IMR-90 (cell line): ENCODE results near the gene CSRNP3. TPM values are rescaled to one million over a fixed set of nuclear protein-coding genes. Genes with fewer than 3 reads are reported as not detected.

Experiments used
- ATAC-seq: fragments of 200-7000 bp; cut with Tn5 transposase; 2 replicates; pipeline ENCODE4 v1.9.1; 2020; ENCODE audit warnings: low read depth, mild to moderate bottlenecking, moderate library complexity
- BruUV-seq: library from RNA; stranded (reverse); fragments of 400-500 nt; replicated peaks from 2 replicates; lab custom pipeline; 2021; lab: Mats Ljungman, UMichigan
- CTCF ChIA-PET: fragments of 300-600 bp; formaldehyde crosslinking; extraction: SDS; loops from one replicate; lab custom pipeline; 2021; ENCODE audit warnings: antibody characterized with exemption; lab: Yijun Ruan, JAX
- POLR2A ChIA-PET: fragments of 300-600 bp; sonication (Branson Sonifier 250); formaldehyde crosslinking; loops from one replicate; lab custom pipeline; 2022; ENCODE audit warnings: antibody characterized with exemption; ENCODE audit not compliant: unreplicated experiment; lab: Charles Lee
- DNase-seq: peaks from one replicate; pipeline ENCODE4 v3.0.0; 2013
- H2AFZ ChIP-seq: replicated peaks from 2 replicates; pipeline ENCODE3; 2013; ENCODE audit warnings: low read length, mild to moderate bottlenecking; ENCODE audit not compliant: poor library complexity
- H2AK5ac ChIP-seq: 2 replicates; pipeline ENCODE4 v1.6.1; 2013; ENCODE audit warnings: low read depth, low read length, inconsistent platforms
- H2AK9ac ChIP-seq: replicated peaks from 2 replicates; pipeline ENCODE3; 2013; ENCODE audit warnings: mild to moderate bottlenecking, low read depth, low read length, moderate library complexity; ENCODE audit not compliant: poor library complexity
- H2BK120ac ChIP-seq: 2 replicates; pipeline ENCODE4 v1.6.1; 2013; ENCODE audit warnings: low read depth, low read length, inconsistent platforms
- H2BK15ac ChIP-seq: 3 replicates; pipeline ENCODE4 v1.6.1; 2013; ENCODE audit warnings: low read depth, low read length, inconsistent platforms
- H2BK20ac ChIP-seq: 2 replicates; pipeline ENCODE4 v1.6.1; 2013; ENCODE audit warnings: low read depth, mild to moderate bottlenecking, inconsistent platforms, low read length, moderate library complexity
- H2BK5ac ChIP-seq: 2 replicates; pipeline ENCODE4 v1.6.1; 2013; ENCODE audit warnings: mild to moderate bottlenecking, low read depth, low read length, inconsistent platforms; ENCODE audit not compliant: poor library complexity, severe bottlenecking
- H3K14ac ChIP-seq: replicated peaks from 2 replicates; pipeline ENCODE4 v1.6.1; 2013; ENCODE audit warnings: low read depth, low read length, inconsistent platforms
- H3K18ac ChIP-seq: 2 replicates; pipeline ENCODE4 v1.6.1; 2013; ENCODE audit warnings: low read depth, low read length, control low read depth
- H3K23ac ChIP-seq: 2 replicates; pipeline ENCODE4 v1.6.1; 2013; ENCODE audit warnings: low read depth, low read length, inconsistent platforms
- H3K27ac ChIP-seq: 2 replicates; pipeline ENCODE4 v1.5.1; 2013; ENCODE audit warnings: mild to moderate bottlenecking, control low read depth, low read length; ENCODE audit not compliant: insufficient read depth
- H3K27me3 ChIP-seq: 2 replicates; pipeline ENCODE4 v1.6.1; 2013; ENCODE audit warnings: low read length; ENCODE audit not compliant: control insufficient read depth, insufficient read depth
- H3K36me3 ChIP-seq: 2 replicates; pipeline ENCODE4 v1.6.1; 2013; ENCODE audit warnings: low read length, mixed read lengths; ENCODE audit not compliant: control insufficient read depth, insufficient read depth
- H3K4ac ChIP-seq: 2 replicates; pipeline ENCODE4 v1.6.1; 2013; ENCODE audit warnings: low read depth, low read length, inconsistent platforms
- H3K4me1 ChIP-seq: 2 replicates; pipeline ENCODE4 v1.6.1; 2013; ENCODE audit warnings: low read length, mixed read lengths; ENCODE audit not compliant: control insufficient read depth, insufficient read depth
- H3K4me2 ChIP-seq: 2 replicates; pipeline ENCODE4 v1.6.1; 2013; ENCODE audit warnings: low read depth, mild to moderate bottlenecking, control low read depth, low read length, moderate library complexity
- H3K4me3 ChIP-seq: 2 replicates; pipeline ENCODE4 v1.5.1; 2013; ENCODE audit warnings: low read depth, mild to moderate bottlenecking, control low read depth, low read length, moderate library complexity; ENCODE audit not compliant: insufficient read depth
- H3K56ac ChIP-seq: 2 replicates; pipeline ENCODE4 v1.6.1; 2013; ENCODE audit warnings: low read length, inconsistent platforms; ENCODE audit not compliant: insufficient read depth; ENCODE audit errors: extremely low read depth
- H3K79me1 ChIP-seq, 2 experiments: 2 replicates each; pipeline ENCODE4 v1.6.1; 2013; ENCODE audit warnings: low read length in 2 of 2, inconsistent platforms in 1 of 2, low read depth in 1 of 2
- H3K9ac ChIP-seq: 2 replicates; pipeline ENCODE4 v1.6.1; 2013; ENCODE audit warnings: low read depth, low read length, control low read depth
- H3K9me1 ChIP-seq: 2 replicates; pipeline ENCODE4 v1.6.1; 2013; ENCODE audit warnings: low read length, inconsistent platforms; ENCODE audit not compliant: insufficient read depth
- H3K9me3 ChIP-seq: 2 replicates; pipeline ENCODE4 v1.6.1; 2013; ENCODE audit warnings: low read length; ENCODE audit not compliant: control insufficient read depth, insufficient read depth
- H4K20me1 ChIP-seq: 2 replicates; pipeline ENCODE4 v1.6.1; 2013; ENCODE audit warnings: low read length, inconsistent platforms; ENCODE audit not compliant: insufficient read depth
- H4K5ac ChIP-seq: 2 replicates; pipeline ENCODE4 v1.6.1; 2013; ENCODE audit warnings: mild to moderate bottlenecking, low read depth, low read length, control low read depth
- H4K8ac ChIP-seq, 2 experiments: 2 replicates each; pipeline ENCODE4 v1.6.1; 2013; ENCODE audit warnings: low read depth in 2 of 2, low read length in 2 of 2, control low read depth in 1 of 2, inconsistent platforms in 1 of 2
- H4K91ac ChIP-seq: 2 replicates; pipeline ENCODE4 v1.6.1; 2013; ENCODE audit warnings: low read depth, low read length, inconsistent platforms; ENCODE audit not compliant: insufficient read depth
- CHD1 ChIP-seq: IDR thresholded peaks from 2 replicates; pipeline ENCODE4 v1.6.1; 2012; ENCODE audit warnings: low read depth, low read length, improper control_type of control experiment
- MAFK ChIP-seq: IDR thresholded peaks from 2 replicates; pipeline ENCODE4 v1.6.1; 2012; ENCODE audit warnings: low read depth, low read length, improper control_type of control experiment
- MAZ ChIP-seq: IDR thresholded peaks from 2 replicates; pipeline ENCODE4 v1.6.1; 2012; ENCODE audit warnings: low read depth, mild to moderate bottlenecking, low read length, improper control_type of control experiment, moderate library complexity, borderline replicate concordance
- MXI1 ChIP-seq: IDR thresholded peaks from 2 replicates; pipeline ENCODE4 v1.6.1; 2012; ENCODE audit warnings: low read depth, mild to moderate bottlenecking, low read length, moderate library complexity, borderline replicate concordance
- RAD21 ChIP-seq: IDR thresholded peaks from 2 replicates; pipeline ENCODE4 v1.6.1; 2012; ENCODE audit warnings: low read length, improper control_type of control experiment
- RCOR1 ChIP-seq: IDR thresholded peaks from 2 replicates; pipeline ENCODE4 v1.6.1; 2012; ENCODE audit warnings: mild to moderate bottlenecking, low read length, improper control_type of control experiment; ENCODE audit not compliant: insufficient replicate concordance
- WGBS, 2 experiments: methylation state at CpG; one replicate each; pipeline versions ENCODE4 v1.1.5 to v1.1.7; 2013; ENCODE audit warnings: missing lambda C conversion rate in 2 of 2; ENCODE audit not compliant: insufficient read length in 1 of 2; ENCODE audit errors: extremely low coverage in 2 of 2; 5-methylcytosine and 5-hydroxymethylcytosine counted together
- dilution Hi-C: fragments of 300-500 bp; cut with HindIII; formaldehyde crosslinking; loops from one replicate; pipeline ENCODE4 v1.14.3; 2018; ENCODE audit warnings: low sequenced_read_pairs; ENCODE audit not compliant: unreplicated experiment
- in situ Hi-C: fragments of 300-500 bp; cut with MboI; formaldehyde crosslinking; loops from 3 replicates; pipeline ENCODE4 v1.14.3; 2019; ENCODE audit warnings: low sequenced_read_pairs, inconsistent platforms, mixed read lengths
- intact Hi-C: fragments of 100-400 bp; cut with micrococcal nuclease; formaldehyde crosslinking; loops from 2 replicates; pipeline ENCODE4 v1.10.0; 2022
- polyA plus RNA-seq, 3 experiments: library from polyadenylated mRNA; depleted of rRNA; stranded (reverse); fragments of >200 nt; gene quantifications; 2 replicates each; pipeline ENCODE4 v1.2.3, GENCODE V29; 2012; ENCODE audit warnings: low replicate concordance in 1 of 3
- total RNA-seq: library from RNA; depleted of rRNA; stranded (reverse); fragments of >200 nt; gene quantifications from 2 replicates; pipeline ENCODE4 v1.2.3, GENCODE V29; 2012
- TF ChIP-seq, protein P1 (sequence below): fragments of 150-350 bp; IDR thresholded peaks from 2 replicates; pipeline ENCODE4 v1.6.1; 2016; ENCODE audit warnings: low read depth, mild to moderate bottlenecking, low read length, moderate library complexity, borderline replicate concordance
- TF ChIP-seq, protein P2 (sequence below): fragments of 150-350 bp; IDR thresholded peaks from 2 replicates; pipeline ENCODE4 v1.6.1; 2017; ENCODE audit warnings: mild to moderate bottlenecking, antibody characterized with exemption, low read length, low read depth

The CSRNP3 gene
- total and polyA plus RNA-seq, 2 of the 4 experiments (the other 2 are of a cell fraction) = 0.21 to 0.72 TPM

DNA sequence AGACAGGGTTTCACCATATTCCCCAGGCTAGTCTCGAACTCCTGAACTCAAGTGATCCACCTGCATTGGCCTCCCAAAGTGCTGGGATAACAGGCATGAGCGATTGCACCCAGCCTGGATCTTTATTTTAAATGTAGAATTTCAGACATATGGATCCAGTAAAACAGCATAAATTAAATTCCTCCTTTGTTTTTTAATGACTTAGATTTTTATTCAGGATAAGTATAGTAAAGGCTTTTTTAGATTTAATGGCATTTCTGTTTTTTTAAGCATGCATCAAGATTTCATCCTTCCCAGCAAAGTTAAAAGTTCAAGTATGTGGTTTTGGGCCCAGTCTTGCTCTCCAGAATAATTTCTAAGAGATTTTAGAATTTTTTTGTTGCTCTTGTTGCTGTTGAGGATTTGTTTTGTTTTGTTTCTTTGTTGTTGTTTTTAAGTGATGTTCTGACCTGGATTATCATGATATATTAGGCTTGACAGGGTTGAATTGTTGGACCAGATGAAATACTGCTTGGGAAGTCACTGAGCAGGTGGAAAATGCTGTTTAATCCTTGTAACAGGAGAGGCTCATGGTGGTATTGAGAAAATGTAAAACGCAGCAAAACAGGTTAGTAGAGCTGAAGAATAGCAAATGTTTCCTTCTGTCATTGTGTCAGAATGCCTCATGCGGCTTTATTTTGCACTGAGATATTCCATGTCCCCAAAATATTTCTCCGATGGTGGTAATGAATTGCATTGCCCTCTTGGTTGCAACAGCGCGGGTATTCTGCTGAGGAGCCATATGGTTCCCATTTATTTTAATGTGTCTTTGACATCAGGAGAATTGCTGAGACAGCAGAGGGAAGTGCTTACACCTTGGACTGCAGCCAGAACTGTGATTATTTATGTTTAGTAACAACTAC lies 176.7 kb downstream of the CSRNP3 start (continued):
- no peak for TF ChIP-seq CHD1

DNA sequence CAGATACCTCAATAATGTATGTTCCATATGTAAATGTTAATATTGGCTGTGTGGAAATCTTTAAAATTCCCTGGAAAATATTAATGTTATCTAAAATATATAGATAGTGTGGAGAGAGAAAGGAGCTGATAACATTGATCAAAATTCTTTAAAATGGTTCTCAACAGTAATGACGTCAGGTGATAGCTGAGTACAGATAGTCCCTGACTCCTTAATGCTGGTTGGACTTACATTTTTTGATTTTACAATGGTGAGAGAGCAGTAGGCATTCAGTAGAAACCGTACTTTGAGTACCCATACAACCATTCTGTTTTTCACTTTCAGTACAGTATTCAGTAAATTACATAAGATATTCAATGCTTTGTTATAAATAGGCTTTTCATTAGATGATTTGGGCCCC lies 177.9 kb downstream of the CSRNP3 start:
- in situ Hi-C loops (no loop called here), intact Hi-C loops (no loop called here), dilution Hi-C loops (no loop called here)
- no peak for TF ChIP-seq MAZ
- TF ChIP-seq, protein P1, sequence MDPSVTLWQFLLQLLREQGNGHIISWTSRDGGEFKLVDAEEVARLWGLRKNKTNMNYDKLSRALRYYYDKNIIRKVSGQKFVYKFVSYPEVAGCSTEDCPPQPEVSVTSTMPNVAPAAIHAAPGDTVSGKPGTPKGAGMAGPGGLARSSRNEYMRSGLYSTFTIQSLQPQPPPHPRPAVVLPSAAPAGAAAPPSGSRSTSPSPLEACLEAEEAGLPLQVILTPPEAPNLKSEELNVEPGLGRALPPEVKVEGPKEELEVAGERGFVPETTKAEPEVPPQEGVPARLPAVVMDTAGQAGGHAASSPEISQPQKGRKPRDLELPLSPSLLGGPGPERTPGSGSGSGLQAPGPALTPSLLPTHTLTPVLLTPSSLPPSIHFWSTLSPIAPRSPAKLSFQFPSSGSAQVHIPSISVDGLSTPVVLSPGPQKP = no peak
- TF ChIP-seq, protein P2, sequence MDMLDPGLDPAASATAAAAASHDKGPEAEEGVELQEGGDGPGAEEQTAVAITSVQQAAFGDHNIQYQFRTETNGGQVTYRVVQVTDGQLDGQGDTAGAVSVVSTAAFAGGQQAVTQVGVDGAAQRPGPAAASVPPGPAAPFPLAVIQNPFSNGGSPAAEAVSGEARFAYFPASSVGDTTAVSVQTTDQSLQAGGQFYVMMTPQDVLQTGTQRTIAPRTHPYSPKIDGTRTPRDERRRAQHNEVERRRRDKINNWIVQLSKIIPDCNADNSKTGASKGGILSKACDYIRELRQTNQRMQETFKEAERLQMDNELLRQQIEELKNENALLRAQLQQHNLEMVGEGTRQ = no peak
- no peak for TF ChIP-seq MXI1
- no peak for TF ChIP-seq CHD1
- TF ChIP-seq RCOR1 = no peak
- no peak for TF ChIP-seq RAD21
- no peak for TF ChIP-seq MAFK
- ChIA-PET CTCF (no interaction called here), POLR2A (no interaction called here)
- Histone ChIP-seq H3K27ac (no peak overlapping the region), H2BK5ac (no peak overlapping the region), H2AFZ (no peak overlapping the region), H3K4ac (no peak overlapping the region), H3K9me1 (no peaks in the 10 kb centered on the region), H3K27me3 (no peaks in the 10 kb centered on the region), H3K36me3 (no peaks in the 10 kb centered on the region), H3K18ac (no peak overlapping the region), H3K79me1 (no peaks in the 10 kb centered on the region), H3K9me3 (no peaks in the 10 kb centered on the region), H4K20me1 (no peaks in the 10 kb centered on the region), H4K5ac (no peak overlapping the region), H3K4me1 (no peaks in the 10 kb centered on the region), H3K56ac (no peak overlapping the region), H3K14ac (no peak overlapping the region), H4K91ac (no peak overlapping the region), H3K9ac (no peak overlapping the region), H2AK5ac (no peak overlapping the region), H3K4me2 (no peak overlapping the region), H4K8ac (no peak overlapping the region), H2AK9ac (no peak overlapping the region), H3K4me3 (no peak overlapping the region), H2BK15ac (no peak overlapping the region), H2BK20ac (no peak overlapping the region), H2BK120ac (no peak overlapping the region), H3K23ac (no peak overlapping the region)
- BruUV-seq = no TSS peak
- no peak for DNase-seq
- no peak for ATAC-seq
- no CpG with 5 or more reads among the region's 2 CpGs for WGBS, 2 experiments
